Progenitor cell of endocrine pancreas (in vitro differentiated cells): ENCODE data around the gene TRMT1. TPM values are rescaled to one million over a fixed set of nuclear protein-coding genes. Genes with fewer than 3 reads are reported as not detected.

Source experiments
- DNase-seq: peaks from one replicate; pipeline ENCODE4 v3.0.0; 2021; ENCODE audit warnings: low spot score; ENCODE audit not compliant: unreplicated experiment
- H3K27ac Mint-ChIP-seq: 2 replicates; pipeline ENCODE4 v1.8.0; 2021; ENCODE audit warnings: mild to moderate bottlenecking, moderate library complexity, mixed read lengths
- H3K27me3 Mint-ChIP-seq: 2 replicates; pipeline ENCODE4 v1.8.0; 2021; ENCODE audit warnings: mixed read lengths
- H3K36me3 Mint-ChIP-seq: 2 replicates; pipeline ENCODE4 v1.8.0; 2022; ENCODE audit warnings: mixed read lengths; ENCODE audit not compliant: insufficient read depth
- H3K4me1 Mint-ChIP-seq: 2 replicates; pipeline ENCODE4 v1.8.0; 2021; ENCODE audit warnings: low read depth, mixed read lengths
- H3K4me3 Mint-ChIP-seq: 2 replicates; pipeline ENCODE4 v1.8.0; 2021; ENCODE audit warnings: low read depth, mild to moderate bottlenecking, moderate library complexity, mixed read lengths
- H3K9me3 Mint-ChIP-seq: 2 replicates; pipeline ENCODE4 v1.8.0; 2021; ENCODE audit warnings: low read depth, mixed read lengths
- CTCF ChIP-seq: fragments of 200-600 bp; sonication (generic); IDR thresholded peaks from one replicate; pipeline ENCODE4 v1.5.0; 2021; ENCODE audit warnings: antibody characterized with exemption, mild to moderate bottlenecking; ENCODE audit not compliant: unreplicated experiment
- total RNA-seq: library from RNA; stranded (reverse); gene quantifications from 2 replicates; pipeline ENCODE4 v1.2.1, GENCODE V29; 2021

Gene TRMT1
- total RNA-seq, 1 donor from 2014 or later = 52.4 TPM

GRCh38 chr19:13077240-13077639, 39.3 kb downstream of the TRMT1 start:
- Mint-ChIP-seq H3K27ac (no peak overlapping the region), H3K4me1 (no peaks in the 10 kb centered on the region), H3K27me3 (peaks cover 72% of the 10 kb centered on the region), H3K4me3 (no peak overlapping the region), H3K9me3 (no peaks in the 10 kb centered on the region), H3K36me3 (no peaks in the 10 kb centered on the region)
- DNase-seq = no peak
- TF ChIP-seq CTCF = no peak

- DNase-seq = no peak
- Mint-ChIP-seq H3K4me1 (no peaks in the 10 kb centered on the region), H3K27me3 (peaks cover 69% of the 10 kb centered on the region), H3K4me3 (no peak overlapping the region), H3K36me3 (no peaks in the 10 kb centered on the region), H3K27ac (no peak overlapping the region), H3K9me3 (no peaks in the 10 kb centered on the region)
- no peak for TF ChIP-seq CTCF
These were observed 39.8 kb downstream of the TRMT1 start for GRCh38 chr19:13076787-13077186.

GRCh38 chr19:13076320-13076719, 40.2 kb downstream of the TRMT1 start:
- no peak for DNase-seq
- Mint-ChIP-seq H3K9me3 (no peaks in the 10 kb centered on the region), H3K4me1 (no peaks in the 10 kb centered on the region), H3K4me3 (no peak overlapping the region), H3K27me3 (peaks cover 66% of the 10 kb centered on the region), H3K36me3 (no peaks in the 10 kb centered on the region), H3K27ac (no peak overlapping the region)
- TF ChIP-seq CTCF = no peak

- no peak overlapping the region for H3K27ac Mint-ChIP-seq
- H3K4me1 Mint-ChIP-seq = peaks cover 9% of the 10 kb centered on the region
- H3K9me3 Mint-ChIP-seq = no peaks in the 10 kb centered on the region
- no peak for TF ChIP-seq CTCF
- H3K36me3 Mint-ChIP-seq = no peaks in the 10 kb centered on the region
- DNase-seq = no peak
- H3K27me3 Mint-ChIP-seq = peaks cover 81% of the 10 kb centered on the region
- H3K4me3 Mint-ChIP-seq = no peak overlapping the region
These were observed 42.2 kb downstream of the TRMT1 start for GRCh38 chr19:13074378-13074777.

- Mint-ChIP-seq H3K36me3 (no peaks in the 10 kb centered on the region), H3K27me3 (peaks cover 85% of the 10 kb centered on the region), H3K9me3 (no peaks in the 10 kb centered on the region), H3K4me3 (no peak overlapping the region), H3K27ac (no peak overlapping the region), H3K4me1 (peaks cover 14% of the 10 kb centered on the region)
- no peak for TF ChIP-seq CTCF
- DNase-seq = no peak
These were observed 43.3 kb downstream of the TRMT1 start for GRCh38 chr19:13073263-13073662.
